K562 (cell line): ENCODE measurements around the gene LIF. TPM values are rescaled to one million over a fixed set of nuclear protein-coding genes. Genes with fewer than 3 reads are reported as not detected.

Source experiments
- ARID1B ChIP-seq: fragments of 450-650 bp; IDR thresholded peaks from 2 replicates; pipeline ENCODE4 v1.6.1; 2016; ENCODE audit warnings: antibody characterized with exemption, mild to moderate bottlenecking, inconsistent platforms
- ATF4 ChIP-seq: fragments of 450-650 bp; formaldehyde crosslinking; IDR thresholded peaks from 2 replicates; pipeline ENCODE4 v1.4.0; 2022; ENCODE audit warnings: mild to moderate bottlenecking, moderate library complexity
- BCL6 ChIP-seq: fragments of 250-450 bp; sonication (Bioruptor Pico); IDR thresholded peaks from 2 replicates; pipeline ENCODE4 v1.4.0; 2020
- BMI1 ChIP-seq: fragments of 150-350 bp; IDR thresholded peaks from 2 replicates; pipeline ENCODE4 v1.6.1; 2014; ENCODE audit warnings: low read length
- FOXJ3 ChIP-seq: sonication (generic); formaldehyde crosslinking; IDR thresholded peaks from 2 replicates; pipeline ENCODE4 v1.4.0; 2020; ENCODE audit warnings: mild to moderate bottlenecking, missing genetic modification reagents
- GTF2B ChIP-seq: IDR thresholded peaks from 2 replicates; pipeline ENCODE4 v1.6.1; 2011; ENCODE audit not compliant: insufficient read length; ENCODE audit errors: extremely low read depth
- HNRNPUL1 ChIP-seq: fragments of 200-400 bp; formaldehyde crosslinking; IDR thresholded peaks from 2 replicates; pipeline ENCODE4 v1.6.1; 2017; ENCODE audit warnings: low read length
- MAFF ChIP-seq: IDR thresholded peaks from 2 replicates; pipeline ENCODE4 v1.6.1; 2012; ENCODE audit warnings: low read length, improper control_type of control experiment
- MCM3 ChIP-seq: fragments of 450-650 bp; IDR thresholded peaks from 2 replicates; pipeline ENCODE4 v1.6.1; 2016
- MCM5 ChIP-seq: fragments of 450-650 bp; IDR thresholded peaks from 2 replicates; pipeline ENCODE4 v1.6.1; 2016; ENCODE audit warnings: low read depth
- MTF1 ChIP-seq: fragments of 250-450 bp; sonication (Bioruptor Pico); IDR thresholded peaks from 2 replicates; pipeline ENCODE4 v1.9.0; 2021; ENCODE audit warnings: moderate library complexity, mild to moderate bottlenecking, inconsistent platforms, borderline replicate concordance
- MXI1 ChIP-seq: IDR thresholded peaks from 2 replicates; pipeline ENCODE4 v1.6.1; 2011; ENCODE audit warnings: low read depth, mild to moderate bottlenecking, improper control_type of control experiment, low read length
- NCOR1 ChIP-seq: fragments of 450-650 bp; IDR thresholded peaks from 2 replicates; pipeline ENCODE4 v1.6.1; 2016; ENCODE audit warnings: mild to moderate bottlenecking, moderate library complexity
- NFIC ChIP-seq: fragments of 450-650 bp; IDR thresholded peaks from 2 replicates; pipeline ENCODE4 v1.6.1; 2017; ENCODE audit warnings: mild to moderate bottlenecking, inconsistent platforms
- PKNOX1 ChIP-seq: fragments of 450-650 bp; IDR thresholded peaks from 2 replicates; pipeline ENCODE4 v1.6.1; 2016
- SRSF7 ChIP-seq: fragments of 200-400 bp; formaldehyde crosslinking; optimal IDR thresholded peaks from 2 replicates; pipeline ENCODE3; 2017; ENCODE audit warnings: mild to moderate bottlenecking, low read depth, low read length
- THAP7 ChIP-seq: fragments of 250-450 bp; sonication (Bioruptor Pico); IDR thresholded peaks from 2 replicates; pipeline ENCODE4 v1.5.0; 2021
- ZNF23 ChIP-seq: fragments of 250-450 bp; sonication (Bioruptor Pico); IDR thresholded peaks from 2 replicates; pipeline ENCODE4 v1.4.0; 2020; ENCODE audit warnings: mild to moderate bottlenecking
- ZNF551 ChIP-seq: fragments of 250-450 bp; sonication (Bioruptor Pico); IDR thresholded peaks from 2 replicates; pipeline ENCODE4 v1.5.0; 2021; ENCODE audit warnings: mild to moderate bottlenecking, moderate library complexity
- ZNF609 ChIP-seq: sonication (generic); formaldehyde crosslinking; IDR thresholded peaks from 2 replicates; pipeline ENCODE4 v1.8.1; 2023; ENCODE audit warnings: missing genetic modification reagents, mild to moderate bottlenecking, borderline replicate concordance
- ZNF695 ChIP-seq: fragments of 450-650 bp; formaldehyde crosslinking; IDR thresholded peaks from 2 replicates; pipeline ENCODE4 v1.4.0; 2020; ENCODE audit warnings: mild to moderate bottlenecking, moderate library complexity
- ZNF75A ChIP-seq: fragments of 450-650 bp; formaldehyde crosslinking; IDR thresholded peaks from 2 replicates; pipeline ENCODE4 v1.4.0; 2020; ENCODE audit warnings: mild to moderate bottlenecking
- polyA plus RNA-seq, 8 experiments: library from polyadenylated mRNA; depleted of rRNA in 4 of 8; stranded (reverse) in 5 of 8; unstranded in 3 of 8; fragments of >200 nt; fragmentation: Nextera tagmentation in 2 of 8; fragmentation: Illumina TruSeq in 1 of 8; extraction: Ambion mirVana in 2 of 8; extraction: Trizol in 1 of 8; gene quantifications; 2 replicates each; pipeline versions ENCODE4 v1.2.1 to v1.2.3, GENCODE V29; 2011 to 2014; ENCODE audit warnings: inconsistent platforms in 1 of 8, missing spikeins in 1 of 8
- total RNA-seq, 7 experiments: library from RNA; depleted of rRNA in 6 of 7; stranded (reverse); fragments of >200 nt in 6 of 7; fragmentation: Illumina TruSeq in 2 of 7; extraction: Trizol in 2 of 7; gene quantifications; 2 replicates each; pipeline versions ENCODE4 v1.2.1 to v1.2.3, GENCODE V29; 2011 to 2021; ENCODE audit warnings: low replicate concordance in 1 of 7

Gene LIF
- total and polyA plus RNA-seq, 9 of the 15 experiments (the other 6 are each of a cell fraction or from before 2014, with no cell fraction given) = 0.05 to 0.39 (median 0.18) TPM; not detected in 3

GRCh38 chr22:30216710-30217109, 29.8 kb downstream of the LIF start (continued):
- TF ChIP-seq HNRNPUL1 = no peak
- no peak for TF ChIP-seq ZNF75A (CRISPR knock-in tag)
- no peak for TF ChIP-seq ZNF551 (CRISPR knock-in tag)
- TF ChIP-seq ARID1B = peak; percentile 99
- no peak for TF ChIP-seq MCM5
- no peak for TF ChIP-seq THAP7 (CRISPR knock-in tag)
- no peak for TF ChIP-seq SRSF7
- no peak for TF ChIP-seq FOXJ3
- no peak; the same call in 1 of the 2 replicates for TF ChIP-seq MAFF
- no peak for TF ChIP-seq ZNF23
- peak; percentile 96 for TF ChIP-seq NFIC
- no peak for TF ChIP-seq ZNF695 (CRISPR knock-in tag)
- no peak for TF ChIP-seq GTF2B
- 0 out of 2 replicates have a peak, but pooled peaks have one; percentile 79 for TF ChIP-seq BCL6
- no peak for TF ChIP-seq MCM3
- TF ChIP-seq MXI1 = 0 out of 2 replicates have a peak, but pooled peaks have one; percentile 51
- peak; percentile 27; the same call in 1 of the 2 replicates for TF ChIP-seq ATF4 (CRISPR knock-in tag)
- TF ChIP-seq PKNOX1 = peak; percentile 61
- TF ChIP-seq MTF1 (CRISPR knock-in tag) = no peak
- TF ChIP-seq ZNF609 (CRISPR knock-in tag) = 0 out of 2 replicates have a peak, but pooled peaks have one; percentile 20
- TF ChIP-seq BMI1 = no peak
- peak; percentile 97 for TF ChIP-seq NCOR1
